ENCODE results near the gene MIOX.

GRCh38 chr22:50440544-50441249 is 46.0 kb upstream of the MIOX start:
- TF ChIP-seq MAFF (IDR thresholded peaks at IDR 0.05; ENCODE audit: low read depth, low read length): no peak
- no peak for TF ChIP-seq PHF8 (CRISPR knock-in tag; IDR thresholded peaks at IDR 0.05)
- TF ChIP-seq SMAD1 (CRISPR knock-in tag; IDR thresholded peaks at IDR 0.05; ENCODE audit: borderline replicate concordance, low read depth): no peak
- TF ChIP-seq CTCF (CRISPR knock-in tag; IDR thresholded peaks at IDR 0.05): no peak
- TF ChIP-seq ZZZ3 (CRISPR knock-in tag; IDR thresholded peaks at IDR 0.05; ENCODE audit: borderline replicate concordance): no peak
- no peak for TF ChIP-seq ZC3H4 (CRISPR knock-in tag; IDR thresholded peaks at IDR 0.05; ENCODE audit: borderline replicate concordance)
- TF ChIP-seq SMC3 (IDR thresholded peaks at IDR 0.05; ENCODE audit: low read length): no peak
